SK-N-SH (cell line): Measurements from ENCODE around the gene UNC45A. TPM values are rescaled to one million over a fixed set of nuclear protein-coding genes. Genes with fewer than 3 reads are reported as not detected.
A peak's percentile ranks its signal among the peaks of the same experiment; 100 is the strongest.

Source experiments
- CTCF ChIA-PET: fragments of 300-600, 350-600 bp; formaldehyde crosslinking; extraction: SDS; loops from one replicate; lab custom pipeline; 2021; lab: Yijun Ruan, JAX
- POLR2A ChIA-PET: fragments of 350-600 bp; sonication (Branson Sonifier 250); formaldehyde crosslinking; extraction: SDS; loops from one replicate; lab custom pipeline; 2020; ENCODE audit warnings: antibody characterized with exemption, inconsistent platforms; lab: Yijun Ruan, JAX
- DNase-seq: peaks from one replicate; pipeline ENCODE4 v3.0.0; 2012
- H2AFZ ChIP-seq: fragments of 200-600 bp; sonication (generic); 2 replicates; pipeline ENCODE4 v1.8.1; 2016; ENCODE audit warnings: antibody characterized with exemption, mild to moderate bottlenecking, low read depth
- H3F3A ChIP-seq: fragments of 200-600 bp; sonication (generic); replicated peaks from 2 replicates; pipeline ENCODE3; 2016; ENCODE audit warnings: antibody characterized with exemption, mild to moderate bottlenecking; ENCODE audit not compliant: insufficient read depth
- H3K27ac ChIP-seq, 2 experiments: fragments of 200-500 bp in 1 of 2; fragments of 200-600 bp in 1 of 2; sonication (Bioruptor generic) in 1 of 2; sonication (generic), shearing (Covaris generic) in 1 of 2; 2 replicates each; pipeline versions ENCODE4 v1.5.1 to v1.6.1; 2014 to 2016; ENCODE audit warnings: low read depth in 2 of 2, inconsistent platforms in 1 of 2, low read length in 1 of 2, mild to moderate bottlenecking in 1 of 2, mixed read lengths in 1 of 2
- H3K27me3 ChIP-seq: fragments of 200-600 bp; sonication (generic), shearing (Covaris generic); 2 replicates; pipeline ENCODE4 v1.6.1; 2016; ENCODE audit warnings: mixed run types; ENCODE audit not compliant: insufficient read depth
- H3K36me3 ChIP-seq, 2 experiments: fragments of 200-500 bp in 1 of 2; fragments of 200-600 bp in 1 of 2; sonication (Bioruptor generic) in 1 of 2; sonication (generic) in 1 of 2; replicated peaks in 1 of 2; 2 replicates each; pipeline versions ENCODE3 to v1.5.1; 2014 to 2016; ENCODE audit warnings: low read length in 1 of 2, mild to moderate bottlenecking in 1 of 2; ENCODE audit not compliant: insufficient read depth in 2 of 2, control insufficient read depth in 1 of 2
- H3K4me1 ChIP-seq, 2 experiments: fragments of 200-500 bp in 1 of 2; fragments of 200-600 bp in 1 of 2; sonication (Bioruptor generic) in 1 of 2; sonication (generic), shearing (Covaris generic) in 1 of 2; 2 replicates each; pipeline versions ENCODE4 v1.5.1 to v1.6.1; 2014 to 2016; ENCODE audit warnings: low read depth in 1 of 2, low read length in 1 of 2, mixed run types in 1 of 2; ENCODE audit not compliant: insufficient read depth in 2 of 2, control insufficient read depth in 1 of 2
- H3K4me2 ChIP-seq: fragments of 200-600 bp; sonication (generic), shearing (Covaris generic); 2 replicates; pipeline ENCODE4 v1.6.1; 2017; ENCODE audit warnings: mixed run types
- H3K4me3 ChIP-seq, 2 experiments: fragments of 200-500 bp in 1 of 2; fragments of 200-600 bp in 1 of 2; sonication (Bioruptor generic) in 1 of 2; sonication (generic), shearing (Covaris generic) in 1 of 2; 2 replicates each; pipeline versions ENCODE4 v1.5.1 to v1.8.1; 2014 to 2016; ENCODE audit warnings: low read depth in 2 of 2, inconsistent platforms in 1 of 2, low read length in 1 of 2, mild to moderate bottlenecking in 1 of 2, mixed read lengths in 1 of 2, moderate library complexity in 1 of 2
- H3K79me2 ChIP-seq: fragments of 200-600 bp; sonication (generic); 2 replicates; pipeline ENCODE4 v1.8.1; 2017; ENCODE audit warnings: mild to moderate bottlenecking; ENCODE audit not compliant: insufficient read depth
- H3K9ac ChIP-seq: fragments of 200-600 bp; sonication (generic); 2 replicates; pipeline ENCODE4 v1.6.1; 2017; ENCODE audit warnings: mixed run types
- H3K9me2 ChIP-seq: fragments of 200-600 bp; sonication (generic); 2 replicates; pipeline ENCODE4 v1.6.1; 2017; ENCODE audit warnings: mixed run types
- H3K9me3 ChIP-seq: fragments of 200-600 bp; sonication (generic); 2 replicates; pipeline ENCODE4 v1.6.1; 2017; ENCODE audit warnings: mixed run types, mild to moderate bottlenecking, moderate library complexity
- H4K20me1 ChIP-seq: fragments of 200-600 bp; sonication (generic); 2 replicates; pipeline ENCODE4 v1.6.1; 2017; ENCODE audit warnings: mild to moderate bottlenecking, mixed run types; ENCODE audit not compliant: insufficient read depth
- CHD2 ChIP-seq: fragments of 150-350 bp; IDR thresholded peaks from 2 replicates; pipeline ENCODE4 v1.6.1; 2018; ENCODE audit warnings: low read length; ENCODE audit not compliant: partially characterized antibody
- CTCF ChIP-seq: fragments of 200-600 bp; sonication (generic); IDR thresholded peaks from 2 replicates; pipeline ENCODE4 v1.6.1; 2017; ENCODE audit warnings: antibody characterized with exemption, mild to moderate bottlenecking, moderate library complexity
- EZH2phosphoT487 ChIP-seq: fragments of 200-600 bp; sonication (generic); IDR thresholded peaks from 2 replicates; pipeline ENCODE4 v1.6.1; 2017; ENCODE audit warnings: low read depth, mixed run types, mild to moderate bottlenecking, antibody characterized with exemption, moderate library complexity, borderline replicate concordance
- FOXJ3 ChIP-seq: sonication (generic); formaldehyde crosslinking; IDR thresholded peaks from 2 replicates; pipeline ENCODE4 v1.5.1; 2020; ENCODE audit warnings: mild to moderate bottlenecking, missing genetic modification reagents
- FOXM1 ChIP-seq: IDR thresholded peaks from 2 replicates; pipeline ENCODE4 v1.4.0; 2012; ENCODE audit warnings: low read depth, mild to moderate bottlenecking
- GATA2 ChIP-seq: sonication (generic); formaldehyde crosslinking; IDR thresholded peaks from 2 replicates; pipeline ENCODE4 v1.5.0; 2020; ENCODE audit warnings: mild to moderate bottlenecking, missing genetic modification reagents
- MAX ChIP-seq: IDR thresholded peaks from 2 replicates; pipeline ENCODE4 v1.4.0; 2012; ENCODE audit warnings: low read depth
- MXI1 ChIP-seq: IDR thresholded peaks from 2 replicates; pipeline ENCODE4 v1.6.1; 2012; ENCODE audit warnings: mild to moderate bottlenecking, low read depth, low read length, improper control_type of control experiment
- NRF1 ChIP-seq: IDR thresholded peaks from 2 replicates; pipeline ENCODE4 v1.6.1; 2012; ENCODE audit warnings: low read depth, mild to moderate bottlenecking, low read length
- PBX3 ChIP-seq: IDR thresholded peaks from 2 replicates; pipeline ENCODE4; 2012
- RAD21 ChIP-seq: IDR thresholded peaks from 2 replicates; pipeline ENCODE4 v1.6.1; 2012; ENCODE audit warnings: mild to moderate bottlenecking, low read length
- REST ChIP-seq: IDR thresholded peaks from 2 replicates; pipeline ENCODE4 v1.6.1; 2012; ENCODE audit warnings: mild to moderate bottlenecking, low read depth, low read length, moderate library complexity
- SIN3A ChIP-seq: IDR thresholded peaks from 2 replicates; pipeline ENCODE4 v1.6.1; 2012; ENCODE audit warnings: low read depth, mild to moderate bottlenecking, low read length, moderate library complexity, borderline replicate concordance
- SMC3 ChIP-seq: IDR thresholded peaks from 2 replicates; pipeline ENCODE4 v1.6.1; 2012; ENCODE audit warnings: low read depth, low read length, improper control_type of control experiment
- TAF1 ChIP-seq: IDR thresholded peaks from 2 replicates; pipeline ENCODE4 v1.6.1; 2012; ENCODE audit warnings: low read depth, mild to moderate bottlenecking, low read length, moderate library complexity, borderline replicate concordance
- TCF12 ChIP-seq: IDR thresholded peaks from 2 replicates; pipeline ENCODE4 v1.4.0; 2012
- WGBS: methylation state at CpG from one replicate; pipeline ENCODE4 v1.1.6; 2017; ENCODE audit warnings: low lambda C conversion rate; 5-methylcytosine and 5-hydroxymethylcytosine counted together
- polyA plus RNA-seq, 3 experiments: library from polyadenylated mRNA; depleted of rRNA; stranded (reverse); fragments of >200 nt; gene quantifications; 2 replicates each; pipeline ENCODE4 v1.2.3, GENCODE V29; 2012

The UNC45A gene
- polyA plus RNA-seq, 1 of the 3 experiments (the other 2 are of a cell fraction) = 85.1 TPM

- TF ChIP-seq PBX3 (no peak), FOXJ3 (no peak), TCF12 (no peak), REST (no peak), FOXM1 (no peak), GATA2 (no peak), NRF1 (no peak), EZH2phosphoT487 (no peak), CHD2 (no peak), SIN3A (no peak), MAX (no peak)
Observed at GRCh38 chr15:90955624-90956273, 20.7 kb downstream of the UNC45A start (continued).

- 7% methylated on average over 22 of the region's 56 CpGs for WGBS
- Histone ChIP-seq H4K20me1 (no peaks in the 10 kb centered on the region), H3K27ac (peak overlapping the region; percentile 48 to 88; a peak in 2 of 4 replicates), H3K27me3 (no peaks in the 10 kb centered on the region), H3K79me2 (peaks cover 30% of the 10 kb centered on the region), H3K4me1 (peaks cover 0 to 23% of the 10 kb centered on the region in 2 experiments; a peak in 1 of 4 replicates), H3K36me3 (peaks cover 6 to 31% of the 10 kb centered on the region in 2 experiments), H3F3A (peaks cover 12% of the 10 kb centered on the region), H3K9me3 (no peaks in the 10 kb centered on the region), H3K4me3 (peak overlapping the region; percentile 76 to 81), H2AFZ (peak overlapping the region; percentile 74; the same call in 1 of the 2 replicates), H3K9me2 (no peaks in the 10 kb centered on the region), H3K9ac (peak overlapping the region; percentile 94), H3K4me2 (peak overlapping the region; percentile 86)
- peak; percentile 96 for DNase-seq
- CTCF ChIA-PET = interaction anchor here (0.5 to 10.8 kb wide), 62 partner anchors 9 to 1156 kb away, joined by 3 to 186 read pairs (median 4); partner anchors contain the start of genes HDDC3, MAN2A2, PRC1 and UNC45A
- POLR2A ChIA-PET = interaction anchor here (0.8 to 2.5 kb wide), 11 partner anchors 10 to 281 kb away, joined by 3 to 12 read pairs (median 4); partner anchors contain the start of genes HDDC3, UNC45A and VPS33B
- TF ChIP-seq SIN3A (no peak), SMC3 (peak; percentile 83), MAX (0 out of 2 replicates have a peak, but pooled peaks have one; percentile 51), CHD2 (no peak), CTCF (peak; percentile 96), MXI1 (peak; percentile 48; the same call in 1 of the 2 replicates), TAF1 (peak; percentile 61; the same call in 1 of the 2 replicates), RAD21 (peak; percentile 66), REST (0 out of 2 replicates have a peak, but pooled peaks have one; percentile 44)
Observed at GRCh38 chr15:90956274-90957030, 21.4 kb downstream of the UNC45A start.
